Gastroesophageal sphincter (tissue), 4 donors: ENCODE measurements around the gene RAB17. TPM values are rescaled to one million over a fixed set of nuclear protein-coding genes. Genes with fewer than 3 reads are reported as not detected.

Source experiments
- ATAC-seq: fragments of 150-250 bp; one replicate; pipeline ENCODE4 v1.9.1; 2016; ENCODE audit warnings: mild to moderate bottlenecking, moderate library complexity
- H3K27ac ChIP-seq, 4 donors: fragments of 200-600 bp; sonication (generic) in 3 of 4; 1 replicate in 3 of 4; 2 replicates in 1 of 4; pipeline ENCODE4 v1.5.1; 2016 to 2019
- H3K27me3 ChIP-seq: fragments of 200-600 bp; sonication (generic); one replicate; pipeline ENCODE4 v1.5.1; 2019
- H3K36me3 ChIP-seq, 2 donors: fragments of 200-600 bp; sonication (generic); one replicate each; pipeline ENCODE4 v1.5.1; 2019; ENCODE audit warnings: control low read depth in 1 of 2
- H3K4me1 ChIP-seq, 3 donors: fragments of 200-600 bp; sonication (generic); 1 replicate in 2 of 3; 2 replicates in 1 of 3; pipeline ENCODE4 v1.5.1; 2016 to 2019; ENCODE audit warnings: control low read depth in 2 of 3
- H3K4me3 ChIP-seq, 2 donors: fragments of 200-600 bp; sonication (generic); one replicate each; pipeline ENCODE4 v1.5.1; 2019; ENCODE audit warnings: mild to moderate bottlenecking in 1 of 2, moderate library complexity in 1 of 2
- H3K9me3 ChIP-seq, 3 donors: fragments of 200-600 bp; sonication (generic); one replicate each; pipeline ENCODE4 v1.5.1; 2017 to 2019; ENCODE audit warnings: control low read depth in 2 of 3
- EP300 ChIP-seq: sonication (generic); formaldehyde crosslinking; IDR thresholded peaks from one replicate; pipeline ENCODE4 v1.6.1; 2017; ENCODE audit warnings: antibody characterized with exemption, mild to moderate bottlenecking
- POLR2A ChIP-seq, 2 donors: fragments of 450-650 bp; IDR thresholded peaks; one replicate each; pipeline ENCODE4 v1.6.1; 2017; ENCODE audit warnings: antibody characterized with exemption in 2 of 2, mild to moderate bottlenecking in 2 of 2, moderate library complexity in 1 of 2
- POLR2AphosphoS5 ChIP-seq: sonication (generic); formaldehyde crosslinking; IDR thresholded peaks from one replicate; pipeline ENCODE4 v1.6.1; 2017; ENCODE audit warnings: antibody characterized with exemption
- WGBS, 2 donors: methylation state at CpG; one replicate each; pipeline ENCODE4 v1.1.5; 2018; ENCODE audit warnings: low coverage in 1 of 2; 5-methylcytosine and 5-hydroxymethylcytosine counted together
- total RNA-seq, 4 donors: library from RNA; depleted of rRNA; stranded (reverse); fragments of >200 nt; gene quantifications; one replicate each; pipeline ENCODE4 v1.1.0, GENCODE V29; 2016
- TF ChIP-seq, protein P1 (sequence below), 4 experiments: fragments of 200-600 bp in 2 of 4; fragments of 450-650 bp in 2 of 4; sonication (generic) in 1 of 4; IDR thresholded peaks; one replicate each; pipeline ENCODE4 v1.5.1; 2017 to 2019; ENCODE audit warnings: antibody characterized with exemption in 4 of 4, mild to moderate bottlenecking in 2 of 4, moderate library complexity in 2 of 4

The RAB17 gene
- total RNA-seq, 4 donors from 2014 or later: 0.81 to 6.7 (median 3.2) TPM

DNA sequence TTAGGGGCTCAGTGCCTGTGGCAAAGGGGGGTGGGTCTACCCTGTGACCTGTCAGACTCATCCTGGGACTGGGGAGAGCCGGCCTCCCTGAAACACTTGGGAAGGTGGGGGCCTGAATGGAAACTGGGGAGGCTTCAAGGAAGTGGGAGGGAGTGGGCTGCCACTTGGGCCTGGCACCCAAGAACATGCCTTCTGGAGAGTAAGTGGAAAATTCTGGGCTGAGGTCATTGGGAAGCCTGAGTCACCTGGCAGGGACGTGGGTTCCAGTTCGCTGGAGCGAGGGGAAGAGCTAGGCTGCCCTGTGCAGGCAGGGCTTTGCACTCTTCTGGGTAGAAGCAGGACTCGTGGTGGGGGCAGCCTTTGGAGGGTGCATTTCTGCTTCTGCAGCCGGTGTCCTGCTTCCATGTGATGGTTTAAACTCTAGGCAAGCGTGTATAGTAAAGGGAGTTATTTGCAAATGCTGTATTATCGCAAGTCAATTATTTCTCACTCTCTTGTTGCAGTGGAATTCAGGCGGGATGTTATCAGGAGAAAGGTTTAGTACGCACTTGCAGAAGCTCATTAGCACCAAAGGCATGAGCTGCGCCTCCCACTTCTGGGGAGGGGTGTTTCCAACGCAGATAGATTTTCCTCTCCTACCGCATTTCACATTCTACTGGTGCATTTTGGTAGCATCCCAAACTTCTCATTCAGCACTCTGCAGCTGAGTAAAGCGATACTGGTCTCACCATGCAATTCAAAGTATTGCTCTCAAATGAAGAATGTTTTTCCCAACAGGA, 40.7 kb upstream of the RAB17 start:
- peaks cover 7 to 73% (median 23%) of the 10 kb centered on the region in 3 donors for H3K4me1 ChIP-seq
- H3K4me3 ChIP-seq: no peak overlapping the region
- no peak for ATAC-seq
- TF ChIP-seq EP300 (no peak), POLR2AphosphoS5 (no peak)
- H3K27me3 ChIP-seq: no peaks in the 10 kb centered on the region
- H3K9me3 ChIP-seq: no peaks in the 10 kb centered on the region
- H3K27ac ChIP-seq: peak overlapping the region in 1 of 4 donors; percentile 17
- no peaks in the 10 kb centered on the region for H3K36me3 ChIP-seq
- WGBS, 2 donors: 70 to 78% methylated on average over 8 to 10 of the region's 14 CpGs

DNA sequence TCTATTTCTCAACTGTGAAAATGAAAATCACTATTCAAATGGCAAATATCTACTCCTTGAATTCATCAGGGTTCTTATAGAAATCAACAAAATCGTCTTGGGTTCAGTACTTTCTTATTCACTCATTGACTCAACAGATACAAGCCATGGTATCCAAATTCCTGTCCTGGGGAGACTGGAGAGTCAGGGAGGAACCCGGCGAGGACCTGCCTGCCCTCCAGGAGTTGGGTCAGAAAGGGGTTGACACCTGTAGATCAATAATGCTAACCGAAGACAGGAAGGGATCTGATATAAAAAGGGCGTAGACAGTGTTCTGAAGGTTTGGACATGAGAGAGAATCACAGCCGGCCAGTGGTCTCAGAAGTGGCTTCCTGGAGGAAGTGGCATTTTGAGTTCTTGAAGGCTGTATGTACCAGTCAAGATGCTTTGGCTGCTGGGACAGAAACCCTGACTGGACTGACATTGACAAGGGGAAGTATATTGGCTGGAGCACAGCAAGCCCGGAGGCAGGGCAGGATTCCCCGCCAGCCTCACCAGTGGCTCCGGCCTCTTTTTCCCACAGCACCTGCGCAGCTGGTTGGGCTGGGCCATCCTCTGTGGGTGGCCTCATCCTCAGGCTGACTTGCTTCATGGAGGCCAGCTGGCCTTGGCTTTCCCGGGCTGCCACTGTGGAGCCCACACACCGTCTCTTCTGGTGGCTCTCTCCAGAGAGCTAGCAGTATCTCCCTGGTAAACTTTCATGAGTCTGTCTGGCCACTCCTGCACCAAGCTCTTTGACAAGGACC, 39.9 kb upstream of the RAB17 start:
- WGBS, 2 donors: 85 to 96% methylated on average over 5 to 6 of the region's 12 CpGs
- H3K4me1 ChIP-seq: peaks cover 7 to 81% (median 23%) of the 10 kb centered on the region in 3 donors
- peak overlapping the region in 3 of 4 donors; percentile 17 to 90 (median 27) for H3K27ac ChIP-seq
- H3K4me3 ChIP-seq: no peak overlapping the region
- no peaks in the 10 kb centered on the region for H3K36me3 ChIP-seq
- H3K27me3 ChIP-seq: no peaks in the 10 kb centered on the region
- no peak for ATAC-seq
- H3K9me3 ChIP-seq: no peaks in the 10 kb centered on the region
- TF ChIP-seq POLR2AphosphoS5: no peak
- no peak for TF ChIP-seq EP300
- no peak for TF ChIP-seq POLR2A (IDR thresholded peaks at IDR 0.05)
- TF ChIP-seq, protein P1, sequence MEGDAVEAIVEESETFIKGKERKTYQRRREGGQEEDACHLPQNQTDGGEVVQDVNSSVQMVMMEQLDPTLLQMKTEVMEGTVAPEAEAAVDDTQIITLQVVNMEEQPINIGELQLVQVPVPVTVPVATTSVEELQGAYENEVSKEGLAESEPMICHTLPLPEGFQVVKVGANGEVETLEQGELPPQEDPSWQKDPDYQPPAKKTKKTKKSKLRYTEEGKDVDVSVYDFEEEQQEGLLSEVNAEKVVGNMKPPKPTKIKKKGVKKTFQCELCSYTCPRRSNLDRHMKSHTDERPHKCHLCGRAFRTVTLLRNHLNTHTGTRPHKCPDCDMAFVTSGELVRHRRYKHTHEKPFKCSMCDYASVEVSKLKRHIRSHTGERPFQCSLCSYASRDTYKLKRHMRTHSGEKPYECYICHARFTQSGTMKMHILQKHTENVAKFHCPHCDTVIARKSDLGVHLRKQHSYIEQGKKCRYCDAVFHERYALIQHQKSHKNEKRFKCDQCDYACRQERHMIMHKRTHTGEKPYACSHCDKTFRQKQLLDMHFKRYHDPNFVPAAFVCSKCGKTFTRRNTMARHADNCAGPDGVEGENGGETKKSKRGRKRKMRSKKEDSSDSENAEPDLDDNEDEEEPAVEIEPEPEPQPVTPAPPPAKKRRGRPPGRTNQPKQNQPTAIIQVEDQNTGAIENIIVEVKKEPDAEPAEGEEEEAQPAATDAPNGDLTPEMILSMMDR (IDR thresholded peaks at IDR 0.05): no peak

DNA sequence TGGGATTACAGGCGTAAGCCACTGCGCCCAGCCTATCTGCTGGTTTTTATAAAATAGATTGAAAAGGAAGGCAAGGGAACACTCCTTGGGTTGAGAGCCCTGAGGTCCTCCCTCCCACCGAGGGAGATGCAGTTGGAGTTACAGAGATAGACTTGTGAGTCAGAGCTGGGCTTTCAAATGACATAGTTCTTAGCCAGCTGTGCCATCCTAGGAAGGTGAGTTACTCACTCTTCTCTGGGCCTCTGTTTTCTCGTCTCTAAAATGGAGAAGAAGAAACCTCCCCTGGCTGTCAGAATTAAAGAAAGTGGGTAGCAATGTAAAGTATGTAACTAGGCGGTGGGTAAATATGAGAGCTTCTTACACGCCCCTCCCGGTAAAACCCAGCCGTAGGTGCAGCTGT, 39.2 kb upstream of the RAB17 start:
- ATAC-seq: no peak
- TF ChIP-seq, protein P1 (IDR thresholded peaks at IDR 0.05): no peak
- no peak for TF ChIP-seq EP300
- TF ChIP-seq POLR2AphosphoS5: no peak
- TF ChIP-seq POLR2A (IDR thresholded peaks at IDR 0.05): no peak
- no peaks in the 10 kb centered on the region for H3K9me3 ChIP-seq
- H3K27me3 ChIP-seq: no peaks in the 10 kb centered on the region
- peaks cover 7 to 82% (median 23%) of the 10 kb centered on the region in 3 donors for H3K4me1 ChIP-seq
- 91 to 97% methylated on average over 4 to 5 of the region's 8 CpGs for WGBS, 2 donors
- H3K4me3 ChIP-seq: no peak overlapping the region
- H3K36me3 ChIP-seq: no peaks in the 10 kb centered on the region
- H3K27ac ChIP-seq: peak overlapping the region in 3 of 4 donors; percentile 14 to 90 (median 27)

DNA sequence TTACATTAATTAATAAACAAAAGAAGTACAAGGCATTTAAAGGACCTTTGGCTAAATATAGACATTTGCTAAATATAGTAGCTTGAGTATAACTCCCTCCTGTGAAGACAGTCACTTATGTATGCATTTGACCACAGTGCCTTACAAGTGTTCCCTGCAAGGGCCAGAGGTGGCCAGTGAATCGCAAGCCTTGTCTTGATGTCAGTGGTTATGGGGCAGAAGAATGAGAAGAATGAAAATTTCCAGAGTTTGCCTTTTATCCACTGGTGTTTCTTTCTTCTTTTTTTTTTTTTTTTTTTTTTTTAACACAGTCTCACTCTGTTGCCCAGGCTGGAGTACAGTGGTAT, 38.6 kb upstream of the RAB17 start:
- no peaks in the 10 kb centered on the region for H3K36me3 ChIP-seq
- peak overlapping the region in 3 of 4 donors; percentile 90 to 94 (median 92) for H3K27ac ChIP-seq
- TF ChIP-seq EP300 (no peak), POLR2A (IDR thresholded peaks at IDR 0.05) (no peak), POLR2AphosphoS5 (no peak)
- TF ChIP-seq, protein P1 (IDR thresholded peaks at IDR 0.05): no peak
- peak overlapping the region in 1 of 2 donors; percentile 70 for H3K4me3 ChIP-seq
- peaks cover 7 to 82% (median 23%) of the 10 kb centered on the region in 3 donors for H3K4me1 ChIP-seq
- ATAC-seq: no peak
- WGBS, 2 donors: 38 to 55% methylated on average over 1 of the region's 1 CpG
- no peaks in the 10 kb centered on the region for H3K27me3 ChIP-seq
- no peaks in the 10 kb centered on the region for H3K9me3 ChIP-seq

DNA sequence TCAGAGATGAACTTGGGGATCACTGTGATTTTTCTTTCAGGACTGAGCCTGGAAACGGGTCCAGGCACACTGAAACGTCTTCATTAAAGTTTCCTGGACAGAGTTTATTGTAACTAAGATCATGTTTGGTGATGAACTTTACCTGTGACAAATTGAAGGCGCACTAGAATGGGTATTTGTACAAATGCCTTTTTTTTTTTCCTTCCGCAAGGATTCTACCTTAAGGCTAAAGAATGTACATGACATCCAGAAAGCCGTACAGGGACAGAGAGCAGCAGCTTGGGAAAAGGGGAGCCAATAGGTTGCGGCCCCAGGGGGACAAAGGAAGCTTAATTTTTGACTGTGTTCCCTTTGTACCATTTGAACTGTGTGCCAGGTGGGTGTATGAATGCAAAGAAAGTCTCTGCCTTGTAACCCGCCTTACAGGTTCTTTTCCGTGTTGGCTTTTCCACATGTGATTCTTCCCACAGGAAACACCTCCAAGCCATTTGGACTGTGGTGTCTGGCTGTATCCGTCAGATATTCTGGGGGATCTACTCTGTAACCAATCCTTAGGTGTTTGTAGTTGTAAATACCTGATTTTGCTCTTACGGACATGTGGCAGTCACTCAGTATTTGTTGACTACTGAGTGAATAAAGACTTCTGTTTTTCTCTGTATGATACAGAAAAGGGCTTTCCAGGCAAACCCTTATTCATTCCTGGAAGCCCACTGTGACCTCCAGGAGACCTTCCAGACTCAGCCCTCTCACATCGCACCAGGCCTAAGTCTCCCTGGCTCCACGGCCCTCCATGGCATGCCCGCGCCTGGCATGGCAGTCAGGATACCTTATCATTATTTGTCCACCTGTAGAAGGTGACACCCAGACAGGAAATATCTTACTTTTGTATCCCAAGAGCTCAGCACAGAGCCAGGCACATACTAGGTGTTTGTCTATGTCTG, 38.0 kb upstream of the RAB17 start:
- peak overlapping the region; percentile 70 to 71 for H3K4me3 ChIP-seq
- TF ChIP-seq EP300 (no peak), POLR2AphosphoS5 (no peak), POLR2A (IDR thresholded peaks at IDR 0.05) (no peak)
- TF ChIP-seq, protein P1 (IDR thresholded peaks at IDR 0.05): no peak
- peak overlapping the region; percentile 84 to 94 (median 91) for H3K27ac ChIP-seq
- no peak for ATAC-seq
- WGBS, 2 donors: 51 to 57% methylated on average over 9 of the region's 14 CpGs
- H3K36me3 ChIP-seq: no peaks in the 10 kb centered on the region
- peaks cover 7 to 76% (median 23%) of the 10 kb centered on the region in 3 donors for H3K4me1 ChIP-seq
- no peaks in the 10 kb centered on the region for H3K27me3 ChIP-seq
- H3K9me3 ChIP-seq: no peaks in the 10 kb centered on the region
